DND-41 (cell line): Measurements from ENCODE around the gene SANBR.

Experiments
- EZH2 ChIP-seq: IDR thresholded peaks from 3 replicates; pipeline ENCODE4 v1.6.1; 2012; ENCODE audit warnings: borderline replicate concordance, low read depth, mild to moderate bottlenecking, moderate library complexity, low read length, inconsistent platforms; ENCODE audit not compliant: severe bottlenecking
- TF ChIP-seq, protein P1 (sequence below): IDR thresholded peaks from 2 replicates; pipeline ENCODE4 v1.5.1; 2012; ENCODE audit warnings: borderline replicate concordance, low read length, moderate library complexity, mild to moderate bottlenecking; ENCODE audit not compliant: poor library complexity, severe bottlenecking; ENCODE audit errors: extremely low read depth

DNA sequence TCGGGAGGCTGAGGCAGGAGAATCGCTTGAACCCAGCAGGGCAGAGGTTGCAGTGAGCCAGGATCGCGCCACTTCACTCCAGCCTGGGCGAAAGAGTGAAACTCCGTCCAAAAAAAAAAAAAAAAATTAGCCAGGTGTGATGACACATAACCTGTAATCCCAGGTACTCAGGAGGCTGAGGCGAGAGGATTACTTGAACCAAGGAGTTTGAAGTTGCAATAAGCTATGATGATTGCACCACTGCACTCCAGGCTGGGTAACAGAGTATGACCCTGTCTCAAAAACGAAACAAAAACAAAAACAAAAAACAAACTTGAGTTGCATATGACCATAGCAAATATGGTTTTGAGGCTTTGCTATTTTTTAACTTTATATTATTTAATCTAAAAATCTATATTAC lies 25.8 kb downstream of the SANBR start:
- TF ChIP-seq, protein P1, sequence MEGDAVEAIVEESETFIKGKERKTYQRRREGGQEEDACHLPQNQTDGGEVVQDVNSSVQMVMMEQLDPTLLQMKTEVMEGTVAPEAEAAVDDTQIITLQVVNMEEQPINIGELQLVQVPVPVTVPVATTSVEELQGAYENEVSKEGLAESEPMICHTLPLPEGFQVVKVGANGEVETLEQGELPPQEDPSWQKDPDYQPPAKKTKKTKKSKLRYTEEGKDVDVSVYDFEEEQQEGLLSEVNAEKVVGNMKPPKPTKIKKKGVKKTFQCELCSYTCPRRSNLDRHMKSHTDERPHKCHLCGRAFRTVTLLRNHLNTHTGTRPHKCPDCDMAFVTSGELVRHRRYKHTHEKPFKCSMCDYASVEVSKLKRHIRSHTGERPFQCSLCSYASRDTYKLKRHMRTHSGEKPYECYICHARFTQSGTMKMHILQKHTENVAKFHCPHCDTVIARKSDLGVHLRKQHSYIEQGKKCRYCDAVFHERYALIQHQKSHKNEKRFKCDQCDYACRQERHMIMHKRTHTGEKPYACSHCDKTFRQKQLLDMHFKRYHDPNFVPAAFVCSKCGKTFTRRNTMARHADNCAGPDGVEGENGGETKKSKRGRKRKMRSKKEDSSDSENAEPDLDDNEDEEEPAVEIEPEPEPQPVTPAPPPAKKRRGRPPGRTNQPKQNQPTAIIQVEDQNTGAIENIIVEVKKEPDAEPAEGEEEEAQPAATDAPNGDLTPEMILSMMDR, result no peak
- TF ChIP-seq EZH2, result no peak
